Lung (tissue), 12 donors: ENCODE data around the gene CORO1C. TPM values are rescaled to one million over a fixed set of nuclear protein-coding genes. Genes with fewer than 3 reads are reported as not detected.

ENCODE experiments used
- ATAC-seq: fragments of 200-7000 bp; cut with Tn5 transposase; one replicate; pipeline ENCODE4 v1.9.1; 2020; ENCODE audit warnings: moderate number of reproducible peaks; ENCODE audit not compliant: insufficient read depth, low FRiP score
- DNase-seq, 3 donors: peaks; one replicate each; pipeline ENCODE4 v3.0.0-alpha.2; 2013 to 2017
- H3K27ac ChIP-seq, 2 donors: one replicate each; pipeline ENCODE4 v1.5.1; 2013; ENCODE audit warnings: mild to moderate bottlenecking in 2 of 2, moderate library complexity in 2 of 2, control low read depth in 1 of 2, inconsistent platforms in 1 of 2, low read depth in 1 of 2, low read length in 1 of 2
- H3K27me3 ChIP-seq, 3 donors: one replicate each; pipeline ENCODE4 v1.5.1; 2013; ENCODE audit warnings: low read length in 2 of 3; ENCODE audit not compliant: control insufficient read depth in 3 of 3, insufficient read depth in 3 of 3
- H3K36me3 ChIP-seq, 4 donors: one replicate each; pipeline ENCODE4 v1.5.1; 2013; ENCODE audit warnings: low read length in 4 of 4, mild to moderate bottlenecking in 1 of 4, moderate library complexity in 1 of 4; ENCODE audit not compliant: control insufficient read depth in 4 of 4, insufficient read depth in 4 of 4
- H3K4me1 ChIP-seq, 5 donors: one replicate each; pipeline ENCODE4 v1.5.1; 2013; ENCODE audit warnings: low read length in 5 of 5, mild to moderate bottlenecking in 2 of 5, moderate library complexity in 1 of 5; ENCODE audit not compliant: control insufficient read depth in 5 of 5, insufficient read depth in 5 of 5
- H3K4me3 ChIP-seq: one replicate; pipeline ENCODE4 v1.5.1; 2013; ENCODE audit warnings: mild to moderate bottlenecking, control low read depth, moderate library complexity
- H3K9ac ChIP-seq, 2 donors: one replicate each; pipeline ENCODE4 v1.5.1; 2013; ENCODE audit warnings: low read length in 2 of 2, control low read depth in 1 of 2; ENCODE audit not compliant: insufficient read depth in 1 of 2
- H3K9me3 ChIP-seq, 4 donors: one replicate each; pipeline ENCODE4 v1.5.1; 2013; ENCODE audit warnings: low read length in 3 of 4, mild to moderate bottlenecking in 1 of 4, moderate library complexity in 1 of 4; ENCODE audit not compliant: control insufficient read depth in 4 of 4, insufficient read depth in 3 of 4
- WGBS, 2 donors: extraction: QIAGEN DNeasy Blood & Tissue Kit; methylation state at CpG; one replicate each; pipeline ENCODE4 v1.1.7; 2013; 5-methylcytosine and 5-hydroxymethylcytosine counted together
- polyA plus RNA-seq, 2 donors: library from polyadenylated mRNA; stranded (reverse); fragments of 200-250 nt; gene quantifications; one replicate each; pipeline ENCODE4 v1.2.1, GENCODE V29; 2013
- total RNA-seq, 2 donors: library from RNA; depleted of rRNA in 1 of 2; stranded (reverse); fragments of >200 nt in 1 of 2; gene quantifications; one replicate each; pipeline ENCODE4 v1.2.1, GENCODE V29; 2014 to 2021
- TF ChIP-seq, protein P1 (sequence below): IDR thresholded peaks from 2 replicates; pipeline ENCODE4 v1.5.1; 2012; ENCODE audit warnings: mild to moderate bottlenecking; ENCODE audit errors: control extremely low read depth, extremely low read depth
- donor health status: control.
- donor health status: control.
- donor health status: Bipolar disorder and iron deficiency.
- donor health status: healthy.
- donor health status: DM: yes; HTN: yes; CAD: no.

CORO1C gene
- total and polyA plus RNA-seq, 4 donors = 36.4 to 227 (median 105) TPM

DNA sequence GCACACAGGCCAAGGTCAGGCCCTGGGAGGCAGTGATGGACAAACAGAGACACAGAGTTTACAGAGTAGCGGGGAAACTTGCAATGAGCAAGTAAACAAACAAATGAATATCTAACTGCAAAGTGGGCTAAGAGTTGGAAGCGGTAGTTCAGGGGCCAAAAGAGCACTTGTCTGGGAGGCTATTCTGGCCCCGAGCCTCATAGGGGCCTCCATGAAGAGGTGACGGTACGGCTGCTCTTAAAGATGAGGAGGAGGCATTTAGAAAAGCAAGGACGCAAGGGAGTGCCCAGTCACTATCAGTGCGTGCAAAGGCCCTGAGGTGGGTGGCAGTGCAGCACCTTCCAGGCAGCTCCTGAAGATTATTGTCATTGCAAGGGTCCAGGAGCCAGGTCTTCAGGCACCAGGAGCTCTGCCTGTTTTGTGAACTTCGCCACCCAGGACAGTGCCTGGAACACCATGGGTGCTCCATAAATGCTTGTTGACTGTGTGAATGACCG lies 129.1 kb downstream of the CORO1C start:
- no peak for ATAC-seq
- Histone ChIP-seq H3K4me1 (peaks cover 0 to 7% (median 0%) of the 10 kb centered on the region in 5 donors), H3K4me3 (no peak overlapping the region), H3K9me3 (no peaks in the 10 kb centered on the region), H3K36me3 (no peaks in the 10 kb centered on the region), H3K9ac (no peak overlapping the region), H3K27ac (no peak overlapping the region), H3K27me3 (no peaks in the 10 kb centered on the region)
- TF ChIP-seq, protein P1, sequence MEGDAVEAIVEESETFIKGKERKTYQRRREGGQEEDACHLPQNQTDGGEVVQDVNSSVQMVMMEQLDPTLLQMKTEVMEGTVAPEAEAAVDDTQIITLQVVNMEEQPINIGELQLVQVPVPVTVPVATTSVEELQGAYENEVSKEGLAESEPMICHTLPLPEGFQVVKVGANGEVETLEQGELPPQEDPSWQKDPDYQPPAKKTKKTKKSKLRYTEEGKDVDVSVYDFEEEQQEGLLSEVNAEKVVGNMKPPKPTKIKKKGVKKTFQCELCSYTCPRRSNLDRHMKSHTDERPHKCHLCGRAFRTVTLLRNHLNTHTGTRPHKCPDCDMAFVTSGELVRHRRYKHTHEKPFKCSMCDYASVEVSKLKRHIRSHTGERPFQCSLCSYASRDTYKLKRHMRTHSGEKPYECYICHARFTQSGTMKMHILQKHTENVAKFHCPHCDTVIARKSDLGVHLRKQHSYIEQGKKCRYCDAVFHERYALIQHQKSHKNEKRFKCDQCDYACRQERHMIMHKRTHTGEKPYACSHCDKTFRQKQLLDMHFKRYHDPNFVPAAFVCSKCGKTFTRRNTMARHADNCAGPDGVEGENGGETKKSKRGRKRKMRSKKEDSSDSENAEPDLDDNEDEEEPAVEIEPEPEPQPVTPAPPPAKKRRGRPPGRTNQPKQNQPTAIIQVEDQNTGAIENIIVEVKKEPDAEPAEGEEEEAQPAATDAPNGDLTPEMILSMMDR = no peak
- WGBS, 2 donors = 95 to 96% methylated on average over 9 of the region's 9 CpGs
- DNase-seq = no peak

DNA sequence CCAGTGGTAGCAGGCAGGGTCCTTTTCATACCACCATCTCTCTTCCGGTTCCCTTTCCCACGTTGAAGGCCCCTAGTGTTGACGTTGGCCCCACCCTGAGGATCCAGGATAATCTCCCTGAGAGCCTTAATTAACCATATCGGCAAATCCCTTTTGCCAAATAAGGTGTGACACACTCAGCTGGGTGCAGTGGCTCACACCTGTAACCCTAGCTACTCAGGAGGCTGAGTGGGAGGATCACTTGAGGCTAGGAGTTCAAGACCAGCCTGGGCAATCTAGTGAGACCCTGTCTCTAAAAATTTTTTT lies 130.7 kb downstream of the CORO1C start:
- WGBS, 2 donors = 59 to 78% methylated on average over 4 of the region's 4 CpGs
- Histone ChIP-seq H3K4me1 (peaks cover 0 to 20% (median 8%) of the 10 kb centered on the region in 5 donors), H3K36me3 (no peaks in the 10 kb centered on the region), H3K4me3 (no peak overlapping the region), H3K9me3 (no peaks in the 10 kb centered on the region), H3K27me3 (no peaks in the 10 kb centered on the region), H3K27ac (no peak overlapping the region), H3K9ac (no peak overlapping the region)
- DNase-seq = no peak
- ATAC-seq = no peak
- TF ChIP-seq, protein P1 = no peak

DNA sequence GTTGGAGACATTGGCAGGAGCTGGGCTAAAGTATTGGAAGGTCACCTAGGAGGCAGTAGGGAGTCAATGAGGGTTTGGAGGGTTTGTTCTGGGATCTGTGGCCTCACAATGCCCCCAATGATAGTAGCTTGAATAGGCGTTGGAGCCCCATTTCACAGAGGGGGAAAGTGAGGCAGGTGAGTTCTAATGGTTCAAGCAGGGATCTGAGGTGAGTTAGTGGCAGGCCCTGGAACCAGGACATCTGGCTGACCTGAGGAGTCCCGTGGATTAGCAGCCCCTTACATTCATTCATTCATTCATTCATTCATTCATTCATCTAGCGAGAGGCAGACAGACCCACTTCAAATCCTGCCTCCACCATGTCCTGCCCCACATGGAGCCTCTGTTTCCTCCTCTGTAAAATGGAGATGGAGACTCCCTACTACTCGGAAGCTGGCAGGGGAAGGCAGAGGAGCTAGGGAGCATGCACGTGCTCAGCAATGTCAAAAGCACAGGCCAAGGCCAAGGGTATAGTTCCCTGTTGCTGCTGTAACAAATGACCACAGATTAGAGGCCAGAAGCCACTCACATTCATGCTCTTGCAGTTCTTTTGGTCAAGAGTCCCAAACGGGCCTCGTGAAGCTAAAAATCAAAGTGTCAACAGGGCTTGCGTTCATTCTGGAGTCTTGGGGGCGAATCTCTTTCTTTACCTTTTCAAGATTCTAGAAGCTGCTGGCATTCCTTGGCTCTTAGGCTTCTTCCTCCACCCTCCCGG lies 131.2 kb downstream of the CORO1C start:
- Histone ChIP-seq H3K27ac (no peak overlapping the region), H3K27me3 (no peaks in the 10 kb centered on the region), H3K9ac (no peak overlapping the region), H3K4me1 (peaks cover 0 to 23% (median 10%) of the 10 kb centered on the region in 5 donors), H3K4me3 (no peak overlapping the region), H3K36me3 (peaks cover 0 to 4% (median 0%) of the 10 kb centered on the region in 4 donors), H3K9me3 (no peaks in the 10 kb centered on the region)
- TF ChIP-seq, protein P1 = no peak
- WGBS, 2 donors = 82 to 89% methylated on average over 10 of the region's 10 CpGs
- no peak for ATAC-seq
- DNase-seq = no peak

DNA sequence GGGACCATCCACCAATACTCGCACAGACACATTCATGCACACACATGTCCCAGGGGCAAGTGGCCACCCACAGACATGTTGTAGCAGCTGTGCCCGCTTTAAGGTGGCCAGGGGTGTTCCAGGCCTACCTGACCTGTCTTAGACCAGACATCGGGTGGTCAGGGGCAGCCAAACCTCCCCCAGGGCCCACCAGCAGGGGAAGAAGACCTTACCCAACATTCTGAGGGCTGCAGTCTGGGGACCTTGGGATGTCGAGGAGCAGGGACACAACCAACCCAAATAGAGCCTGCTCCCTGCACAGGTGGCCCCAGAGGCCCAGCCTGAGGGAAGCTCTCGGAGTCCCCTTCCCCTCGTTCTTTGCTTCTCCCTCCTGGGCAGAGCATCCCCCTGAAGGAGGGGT lies 131.8 kb downstream of the CORO1C start:
- Histone ChIP-seq H3K27me3 (no peaks in the 10 kb centered on the region), H3K27ac (no peak overlapping the region), H3K4me1 (peaks cover 0 to 23% (median 10%) of the 10 kb centered on the region in 5 donors), H3K9ac (no peak overlapping the region), H3K9me3 (no peaks in the 10 kb centered on the region), H3K4me3 (no peak overlapping the region), H3K36me3 (peaks cover 0 to 5% (median 0%) of the 10 kb centered on the region in 4 donors)
- TF ChIP-seq, protein P1 = no peak
- DNase-seq (no peak), ATAC-seq (no peak)
- 79 to 90% methylated on average over 6 of the region's 6 CpGs for WGBS, 2 donors
